ENCODE results near the gene CRYAA. TPM values are rescaled to one million over a fixed set of nuclear protein-coding genes. Genes with fewer than 3 reads are reported as not detected.
"Not testable (repeated sequence)": the region's sequence is repeated elsewhere in the genome, so short reads cannot be mapped to it uniquely, and the experiment has no call there.

CRYAA gene
- total RNA-seq, 2 donors from 2014 or later: not detected

DNA sequence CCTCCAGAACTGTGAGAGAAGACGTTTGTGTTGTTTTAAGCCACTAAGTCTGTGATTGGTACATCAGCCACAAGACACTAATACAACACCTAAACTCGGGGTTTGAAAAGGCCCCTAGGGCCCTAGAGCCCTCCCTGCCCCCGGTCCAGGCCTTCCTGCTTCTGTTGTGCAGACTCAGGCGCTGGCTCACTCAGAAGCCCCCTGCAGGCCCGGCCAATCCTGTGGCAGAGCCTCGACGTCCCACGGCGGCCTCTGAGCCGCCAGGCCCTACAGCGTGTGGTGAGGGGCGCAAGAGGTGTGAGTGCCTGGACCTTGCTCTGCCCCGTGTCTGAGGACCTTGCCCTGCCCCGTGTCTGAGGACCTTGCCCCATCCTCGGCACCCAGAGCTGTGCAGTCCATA is 3.1 kb upstream of the CRYAA start:
- H3K27me3 Mint-ChIP-seq; H3K4me1 Mint-ChIP-seq; H3K4me3 Mint-ChIP-seq; H3K36me3 Mint-ChIP-seq (ENCODE audit: low read depth); ATAC-seq; H3K27ac Mint-ChIP-seq; H3K9me3 ChIP-seq (ENCODE audit: control insufficient read depth, low read length, poor library complexity, severe bottlenecking); DNase-seq: not testable (repeated sequence)

- not testable (repeated sequence) for H3K27ac Mint-ChIP-seq; H3K27me3 Mint-ChIP-seq; ATAC-seq; H3K4me3 Mint-ChIP-seq; H3K4me1 Mint-ChIP-seq; DNase-seq; H3K36me3 Mint-ChIP-seq (ENCODE audit: low read depth); H3K9me3 ChIP-seq (ENCODE audit: control insufficient read depth, low read length, poor library complexity, severe bottlenecking)
Observed at GRCh38 chr21:43169230-43169886, 550 bp downstream of the CRYAA start.

- not testable (repeated sequence) for DNase-seq; H3K9me3 ChIP-seq (ENCODE audit: control insufficient read depth, low read length, poor library complexity, severe bottlenecking); H3K4me1 Mint-ChIP-seq; H3K4me3 Mint-ChIP-seq; ATAC-seq; H3K27ac Mint-ChIP-seq; H3K27me3 Mint-ChIP-seq; H3K36me3 Mint-ChIP-seq (ENCODE audit: low read depth)
Observed at GRCh38 chr21:43169891-43170290, 1.1 kb downstream of the CRYAA start.

DNA sequence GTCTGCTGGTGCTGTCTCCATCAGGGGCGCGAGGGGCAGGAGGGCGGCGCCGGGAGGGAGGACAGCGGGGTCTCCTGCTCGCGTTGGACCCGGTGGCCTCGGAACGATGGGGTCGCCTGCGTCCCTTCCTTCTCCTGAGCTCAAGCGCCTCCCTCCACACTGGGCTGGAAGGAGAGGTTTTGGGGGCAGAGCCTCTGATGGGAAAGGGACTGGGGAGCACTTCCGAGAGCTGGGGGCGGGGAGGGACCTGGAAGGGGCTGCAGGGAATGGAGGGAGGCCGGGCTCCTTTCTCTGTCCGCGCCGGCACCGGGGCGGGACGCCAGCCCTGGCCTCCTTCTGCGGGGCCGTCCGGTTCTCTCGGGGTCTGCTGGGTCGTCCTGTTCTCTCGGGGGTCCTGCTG is 4.0 kb downstream of the CRYAA start:
- H3K9me3 ChIP-seq (ENCODE audit: control insufficient read depth, low read length, poor library complexity, severe bottlenecking); ATAC-seq; H3K4me3 Mint-ChIP-seq; H3K27me3 Mint-ChIP-seq; H3K27ac Mint-ChIP-seq; H3K4me1 Mint-ChIP-seq; H3K36me3 Mint-ChIP-seq (ENCODE audit: low read depth); DNase-seq: not testable (repeated sequence)

DNA sequence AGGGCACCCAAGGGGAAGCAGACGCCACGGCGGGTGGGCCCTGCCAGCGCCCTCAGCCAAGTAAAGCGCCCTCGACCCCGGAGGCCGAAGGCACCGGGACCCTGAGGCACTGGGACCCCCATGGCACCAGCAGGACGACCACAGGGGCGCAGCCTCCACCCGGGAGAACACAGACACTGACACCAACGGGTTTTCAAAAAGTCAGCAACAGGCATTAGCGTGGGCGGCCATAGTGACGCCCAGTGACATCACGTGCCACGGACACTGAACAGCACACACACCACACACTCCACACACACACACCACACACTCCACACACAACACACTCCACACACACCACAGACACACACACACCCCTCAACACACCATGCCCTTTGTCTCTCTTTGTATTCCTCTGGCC is 4.6 kb downstream of the CRYAA start:
- not testable (repeated sequence) for H3K27me3 Mint-ChIP-seq; H3K9me3 ChIP-seq (ENCODE audit: control insufficient read depth, low read length, poor library complexity, severe bottlenecking); ATAC-seq; H3K4me1 Mint-ChIP-seq; DNase-seq; H3K4me3 Mint-ChIP-seq; H3K27ac Mint-ChIP-seq; H3K36me3 Mint-ChIP-seq (ENCODE audit: low read depth)

DNA sequence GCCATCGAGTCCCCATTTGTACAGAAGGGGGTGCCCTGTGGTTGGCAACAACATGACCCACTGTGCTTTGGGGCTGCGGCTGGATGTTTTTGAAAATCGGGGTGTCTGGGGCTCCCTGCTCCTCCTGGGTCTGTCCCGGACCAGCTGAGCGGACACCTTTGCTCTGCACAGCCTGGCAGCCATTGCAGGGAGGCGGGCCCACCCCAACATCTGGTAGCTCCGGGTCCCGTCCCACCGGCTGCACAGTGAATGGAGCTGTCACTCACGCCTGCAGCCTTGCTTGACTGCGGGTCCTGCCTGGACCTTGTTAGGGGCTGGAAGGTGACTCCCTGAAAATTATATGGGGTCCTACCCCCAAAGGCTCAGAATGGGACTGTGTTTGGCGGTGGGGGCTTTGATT is 5.1 kb downstream of the CRYAA start:
- DNase-seq; H3K9me3 ChIP-seq (ENCODE audit: control insufficient read depth, low read length, poor library complexity, severe bottlenecking); H3K4me3 Mint-ChIP-seq; H3K36me3 Mint-ChIP-seq (ENCODE audit: low read depth); H3K27ac Mint-ChIP-seq; H3K4me1 Mint-ChIP-seq; ATAC-seq; H3K27me3 Mint-ChIP-seq: not testable (repeated sequence)

DNA sequence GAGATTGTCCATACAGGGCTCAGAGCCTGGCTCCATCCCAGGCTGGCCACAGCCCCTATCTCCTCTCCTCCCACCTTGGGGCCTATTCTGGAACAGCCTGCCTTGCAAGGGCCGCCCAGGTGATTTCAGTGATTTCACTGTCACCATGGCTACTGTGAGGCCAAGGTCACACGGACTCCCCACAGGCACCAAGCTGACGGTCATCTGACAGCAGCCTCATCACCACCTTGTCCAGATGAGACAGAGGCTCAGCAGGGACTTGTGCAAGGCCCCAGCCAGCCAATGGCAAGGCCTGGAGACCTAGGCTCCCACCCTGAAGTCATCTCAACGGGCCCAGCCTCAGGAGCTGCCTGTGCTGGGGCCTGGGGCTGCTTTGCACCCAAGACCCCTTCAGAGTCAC is 6.2 kb downstream of the CRYAA start:
- H3K4me1 Mint-ChIP-seq; H3K27me3 Mint-ChIP-seq; H3K36me3 Mint-ChIP-seq (ENCODE audit: low read depth); H3K27ac Mint-ChIP-seq; ATAC-seq; DNase-seq; H3K4me3 Mint-ChIP-seq; H3K9me3 ChIP-seq (ENCODE audit: control insufficient read depth, low read length, poor library complexity, severe bottlenecking): not testable (repeated sequence)

DNA sequence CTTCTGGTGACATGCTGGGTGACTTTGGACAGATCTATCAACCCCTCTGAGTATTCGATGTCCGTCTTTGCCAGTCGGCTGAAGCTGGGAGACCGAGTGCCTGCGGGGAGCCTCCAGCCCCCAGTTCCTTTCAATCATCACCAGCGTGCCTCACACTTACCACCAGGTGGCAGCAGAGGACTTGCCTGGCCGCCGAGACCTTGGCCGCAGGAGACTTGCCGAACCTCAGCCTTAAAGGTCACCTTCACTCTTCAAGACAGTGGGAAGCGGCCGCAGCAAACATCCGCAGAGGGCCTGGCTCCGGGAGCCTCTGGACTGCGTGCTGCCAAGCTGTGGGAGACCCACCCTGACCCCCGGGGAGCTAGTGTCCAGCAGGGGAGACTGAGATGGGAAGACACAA is 7.8 kb downstream of the CRYAA start:
- not testable (repeated sequence) for H3K9me3 ChIP-seq (ENCODE audit: control insufficient read depth, low read length, poor library complexity, severe bottlenecking); H3K4me1 Mint-ChIP-seq; H3K27ac Mint-ChIP-seq; H3K36me3 Mint-ChIP-seq (ENCODE audit: low read depth); H3K27me3 Mint-ChIP-seq; H3K4me3 Mint-ChIP-seq; DNase-seq
- ATAC-seq: peak; percentile 72

DNA sequence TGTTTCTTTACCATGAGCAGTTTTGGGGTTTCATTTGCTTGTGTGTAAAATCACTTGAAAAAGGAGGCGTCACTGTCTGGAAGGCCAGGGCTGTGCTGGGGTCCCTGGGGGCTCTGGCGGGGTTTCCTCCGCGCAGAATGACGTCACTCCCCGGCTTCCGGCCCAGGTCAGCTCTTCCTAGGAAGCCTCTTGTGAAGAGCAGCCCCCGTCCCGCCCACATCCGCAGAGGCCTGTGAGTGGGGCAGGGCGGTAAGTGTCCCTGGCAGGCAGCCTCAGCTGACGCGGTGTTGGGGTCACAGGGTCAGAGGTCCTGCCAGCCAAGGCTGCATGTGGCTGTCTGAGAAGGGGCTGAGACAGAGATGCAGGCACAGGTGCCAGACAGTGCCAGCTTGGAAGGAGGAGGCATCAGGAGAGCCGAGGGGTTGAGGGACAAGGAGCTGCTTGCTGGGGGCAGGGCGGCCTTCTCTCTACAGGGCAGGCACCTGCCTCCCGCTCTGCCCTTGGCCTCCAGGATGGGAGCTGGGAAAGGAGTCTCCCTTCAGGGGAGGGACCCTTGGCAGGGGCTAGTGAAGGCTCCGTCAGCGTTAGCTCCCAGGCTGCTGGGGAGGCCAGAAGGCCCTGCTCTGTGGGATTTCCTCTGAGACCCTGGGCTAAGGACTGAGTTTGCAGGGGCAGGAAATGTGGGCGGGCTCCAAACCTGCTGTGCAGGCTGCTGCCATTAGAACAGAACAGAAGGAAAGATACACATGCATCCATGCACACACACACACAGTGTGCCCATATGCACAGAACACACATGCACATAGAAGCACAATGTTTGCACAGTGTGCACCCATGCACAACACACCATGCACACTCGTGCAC is 8.5 kb downstream of the CRYAA start:
- not testable (repeated sequence) for H3K4me3 Mint-ChIP-seq; H3K4me1 Mint-ChIP-seq; H3K27me3 Mint-ChIP-seq; DNase-seq; H3K9me3 ChIP-seq (ENCODE audit: control insufficient read depth, low read length, poor library complexity, severe bottlenecking); H3K27ac Mint-ChIP-seq; H3K36me3 Mint-ChIP-seq (ENCODE audit: low read depth)
- ATAC-seq: peak; percentile 90

DNA sequence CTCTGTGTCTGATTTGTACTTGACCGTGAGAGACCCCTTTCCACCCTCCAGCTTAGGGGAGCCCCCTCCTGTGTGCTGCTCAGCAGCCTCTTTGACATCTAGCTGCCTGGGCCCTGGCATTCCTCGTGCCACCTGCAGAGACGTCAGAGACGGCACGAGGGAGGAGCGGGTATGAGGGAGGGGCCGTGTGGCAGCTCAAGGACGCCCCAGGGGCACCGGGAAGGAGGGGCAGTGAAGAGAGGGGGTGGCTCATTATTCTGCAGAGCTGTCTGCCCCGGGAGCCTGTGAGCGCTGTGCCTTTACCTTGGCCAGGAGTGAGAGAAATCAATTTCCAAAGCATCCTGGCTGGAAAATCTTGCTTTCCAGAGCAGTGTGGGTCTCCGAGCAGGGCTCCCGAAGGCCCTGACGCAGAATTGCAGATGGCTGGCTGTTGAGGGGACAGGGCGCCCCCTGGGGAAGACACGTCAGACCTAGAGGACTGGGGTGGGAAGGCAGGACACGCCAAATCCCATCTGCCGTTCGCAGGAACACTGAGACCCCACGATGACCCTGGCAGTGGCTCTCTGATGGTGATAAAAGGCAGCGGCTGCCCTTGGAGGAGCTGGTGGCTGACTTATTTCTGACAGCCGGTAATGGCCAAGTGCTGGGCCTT is 9.5 kb downstream of the CRYAA start:
- not testable (repeated sequence) for ATAC-seq; H3K4me3 Mint-ChIP-seq; H3K27me3 Mint-ChIP-seq; H3K36me3 Mint-ChIP-seq (ENCODE audit: low read depth); H3K4me1 Mint-ChIP-seq; DNase-seq; H3K9me3 ChIP-seq (ENCODE audit: control insufficient read depth, low read length, poor library complexity, severe bottlenecking); H3K27ac Mint-ChIP-seq

DNA sequence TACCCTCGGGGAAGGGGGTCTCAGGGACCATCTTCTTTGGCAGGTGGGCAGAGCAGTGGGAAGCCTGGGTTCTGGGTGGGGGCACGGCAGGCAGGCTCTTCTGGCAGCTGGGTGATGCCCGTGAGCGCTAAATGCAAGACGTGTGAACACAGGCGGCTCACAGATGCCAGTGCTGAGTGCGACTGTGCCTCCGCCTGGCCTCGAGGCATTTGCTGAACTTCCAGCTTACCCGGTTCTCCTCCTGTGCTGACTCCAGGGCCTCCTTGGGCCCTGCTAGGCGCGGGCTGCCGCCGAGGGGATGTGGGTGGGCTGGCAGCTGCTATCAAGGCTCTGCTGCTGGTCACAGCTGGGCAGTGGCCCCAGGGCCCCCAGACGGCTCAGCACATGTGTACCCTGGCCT is 12.2 kb downstream of the CRYAA start:
- H3K27me3 Mint-ChIP-seq; DNase-seq; H3K27ac Mint-ChIP-seq; H3K4me3 Mint-ChIP-seq; H3K36me3 Mint-ChIP-seq (ENCODE audit: low read depth); ATAC-seq; H3K9me3 ChIP-seq (ENCODE audit: control insufficient read depth, low read length, poor library complexity, severe bottlenecking); H3K4me1 Mint-ChIP-seq: not testable (repeated sequence)

GRCh38 chr21:43187268-43187667 is 18.5 kb downstream of the CRYAA start:
- not testable (repeated sequence) for H3K4me1 Mint-ChIP-seq; ATAC-seq; DNase-seq; H3K36me3 Mint-ChIP-seq (ENCODE audit: low read depth); H3K4me3 Mint-ChIP-seq; H3K9me3 ChIP-seq (ENCODE audit: control insufficient read depth, low read length, poor library complexity, severe bottlenecking); H3K27ac Mint-ChIP-seq
- H3K27me3 Mint-ChIP-seq: peaks cover 12% of the 10 kb centered on the region

GRCh38 chr21:43187715-43188114 is 18.9 kb downstream of the CRYAA start:
- no peak overlapping the region for H3K4me3 Mint-ChIP-seq
- peaks cover 2% of the 10 kb centered on the region for H3K4me1 Mint-ChIP-seq
- no peaks in the 10 kb centered on the region for H3K9me3 ChIP-seq (ENCODE audit: control insufficient read depth, low read length, poor library complexity, severe bottlenecking)
- no peaks in the 10 kb centered on the region for H3K36me3 Mint-ChIP-seq (ENCODE audit: low read depth)
- H3K27ac Mint-ChIP-seq: no peak overlapping the region
- ATAC-seq (no peak), DNase-seq (no peak)
- peaks cover 17% of the 10 kb centered on the region for H3K27me3 Mint-ChIP-seq

Data from T-helper 17 cell (primary cell).